HG02623 (cell line): Measurements from ENCODE around the gene TFEB.
"Not testable (repeated sequence)": the region's sequence is repeated elsewhere in the genome, so short reads cannot be mapped to it uniquely, and the experiment has no call there.

ENCODE experiments used
- ATAC-seq: cut with Tn5 transposase; IDR thresholded peaks from one replicate; pipeline ENCODE4 v1.9.1; 2021; ENCODE audit warnings: moderate library complexity; ENCODE audit not compliant: unreplicated experiment

TFEB gene

DNA sequence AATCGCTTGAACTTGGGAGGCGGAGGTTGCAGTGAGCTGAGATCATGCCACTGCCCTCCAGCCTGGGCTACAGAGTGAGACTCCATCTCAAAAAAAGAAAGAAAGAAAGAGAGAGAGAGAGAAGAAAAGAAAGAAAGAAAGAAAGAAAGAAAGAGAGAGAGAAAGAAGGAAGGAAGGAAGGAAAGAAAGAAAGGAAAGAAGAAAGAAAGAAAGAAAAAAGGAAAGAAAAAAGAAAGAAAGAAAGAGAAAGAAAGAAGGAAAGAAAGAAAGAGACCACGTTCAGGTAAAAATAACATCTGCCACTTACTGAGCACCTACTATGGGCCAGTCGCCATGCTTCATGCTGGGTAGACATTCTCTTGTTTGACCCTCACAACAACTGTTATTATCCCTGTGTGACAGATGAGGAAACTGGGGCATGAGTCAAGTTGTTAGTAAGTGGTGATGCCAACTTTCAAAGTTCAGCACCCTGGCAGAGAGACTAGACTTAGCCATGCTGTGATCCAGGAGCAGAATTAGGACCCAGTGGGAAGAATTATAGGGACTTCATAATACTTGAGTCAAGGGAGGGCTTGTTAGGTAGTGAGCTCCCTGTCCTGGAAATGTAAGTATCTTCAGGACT lies 30.7 kb upstream of the TFEB start:
- ATAC-seq = not testable (repeated sequence)

DNA sequence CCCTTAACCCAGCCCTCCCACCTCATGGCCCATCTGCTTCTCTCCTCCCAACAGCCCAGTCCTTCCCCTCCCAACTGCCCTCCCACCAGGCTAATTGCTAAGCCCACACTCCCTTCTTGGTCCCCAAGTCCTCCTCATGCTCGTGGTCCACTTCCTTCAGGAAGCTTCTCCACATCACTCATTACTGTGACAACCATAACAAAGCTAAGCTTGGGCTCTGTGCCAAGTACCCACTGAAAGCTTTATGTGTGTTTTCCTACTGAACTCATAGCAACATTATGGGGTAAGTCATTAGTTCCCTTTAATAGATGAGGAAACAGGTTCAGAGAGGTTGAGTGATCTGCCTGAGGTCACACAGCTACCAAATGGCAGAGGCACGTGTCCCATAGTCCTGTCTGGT lies 28.1 kb upstream of the TFEB start:
- no peak for ATAC-seq

DNA sequence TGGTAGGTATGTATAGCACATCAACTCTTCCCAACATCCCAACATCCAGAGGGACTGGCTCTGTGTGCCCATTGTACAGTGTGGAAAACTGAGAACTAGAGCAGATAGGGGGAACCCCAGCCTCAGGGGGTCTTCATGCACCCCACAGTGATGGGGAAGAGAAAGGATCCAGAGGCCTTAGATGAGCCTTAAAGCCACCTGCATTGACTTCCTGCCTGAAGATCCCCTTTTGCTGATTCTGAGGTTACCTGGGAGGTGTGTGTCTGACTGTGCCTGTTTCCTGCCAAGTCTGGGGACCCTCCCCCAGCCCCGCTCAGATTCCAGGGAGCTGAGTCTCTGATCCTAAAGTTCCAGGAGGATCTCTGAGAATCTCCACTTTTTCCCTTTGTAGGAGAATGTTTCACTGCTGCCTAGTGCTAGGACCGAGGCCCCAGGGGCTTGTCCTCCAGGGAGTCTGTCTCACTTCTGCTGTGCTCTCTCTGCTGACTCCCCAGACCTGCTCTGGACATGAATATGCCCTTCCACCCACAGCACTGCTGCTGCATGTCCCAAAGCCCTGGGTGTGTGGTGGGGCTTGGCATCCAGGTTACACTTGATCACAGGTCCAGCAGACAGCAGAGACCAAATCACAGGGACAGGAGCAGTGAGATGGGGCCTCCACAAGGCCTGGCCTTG lies 24.6 kb upstream of the TFEB start:
- no peak for ATAC-seq

DNA sequence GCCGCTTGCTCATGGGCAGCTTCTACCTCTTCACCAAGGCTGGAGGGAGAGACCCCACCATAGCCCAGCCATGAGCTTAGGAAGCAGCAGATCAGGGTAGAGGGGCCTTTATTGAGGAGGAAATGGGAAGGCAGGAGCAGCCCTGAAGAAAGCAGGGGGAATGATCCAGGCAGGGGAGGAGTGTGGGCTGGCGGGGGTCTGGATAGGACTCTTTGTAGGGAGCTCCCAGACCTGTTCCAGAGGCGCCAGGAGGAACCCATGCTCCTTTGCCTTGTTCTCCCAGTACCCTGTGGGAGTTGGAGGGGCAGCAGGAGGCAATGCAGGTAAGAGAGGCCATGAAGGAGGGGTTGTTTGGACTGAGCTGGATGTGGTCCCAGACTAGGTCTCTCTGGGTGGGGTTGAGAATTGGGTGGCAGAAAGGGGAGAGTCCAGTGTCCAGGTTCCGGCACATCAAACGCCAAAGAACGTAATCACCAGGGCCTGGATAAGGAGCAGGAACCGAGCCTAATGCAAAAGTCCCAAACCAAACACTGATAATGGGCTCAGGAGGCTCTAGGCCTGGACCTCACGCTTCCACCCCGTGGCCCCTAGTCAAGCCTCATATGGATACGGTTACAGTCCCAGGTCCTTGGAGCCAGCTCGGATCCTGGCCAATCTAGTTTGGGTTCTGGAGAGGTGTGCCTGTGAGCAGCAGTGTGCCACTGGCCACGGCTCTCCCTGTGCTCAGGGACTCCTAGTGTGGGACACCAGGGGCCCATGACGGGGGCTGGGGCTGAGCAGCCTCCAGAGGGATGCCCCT lies 23.9 kb upstream of the TFEB start:
- no peak for ATAC-seq

DNA sequence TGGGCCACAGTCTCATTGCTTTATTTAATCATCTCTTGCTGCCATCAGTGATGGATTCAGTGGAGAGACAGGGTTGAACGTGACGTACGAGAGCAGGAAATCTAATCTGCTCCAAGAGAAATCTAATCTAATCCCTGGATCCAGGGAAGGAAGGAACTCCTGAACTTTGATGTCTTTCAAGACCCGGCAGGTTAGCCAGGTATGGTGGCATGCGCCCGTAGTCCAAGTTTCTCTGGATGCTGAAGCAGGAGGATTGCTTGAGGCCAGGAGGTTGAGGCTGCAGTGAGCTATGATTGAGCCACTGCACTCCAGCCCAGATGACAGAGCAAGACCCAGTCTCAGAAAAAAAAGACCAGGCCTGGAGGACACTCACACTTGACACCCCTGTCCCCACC lies 23.2 kb upstream of the TFEB start:
- no peak for ATAC-seq

DNA sequence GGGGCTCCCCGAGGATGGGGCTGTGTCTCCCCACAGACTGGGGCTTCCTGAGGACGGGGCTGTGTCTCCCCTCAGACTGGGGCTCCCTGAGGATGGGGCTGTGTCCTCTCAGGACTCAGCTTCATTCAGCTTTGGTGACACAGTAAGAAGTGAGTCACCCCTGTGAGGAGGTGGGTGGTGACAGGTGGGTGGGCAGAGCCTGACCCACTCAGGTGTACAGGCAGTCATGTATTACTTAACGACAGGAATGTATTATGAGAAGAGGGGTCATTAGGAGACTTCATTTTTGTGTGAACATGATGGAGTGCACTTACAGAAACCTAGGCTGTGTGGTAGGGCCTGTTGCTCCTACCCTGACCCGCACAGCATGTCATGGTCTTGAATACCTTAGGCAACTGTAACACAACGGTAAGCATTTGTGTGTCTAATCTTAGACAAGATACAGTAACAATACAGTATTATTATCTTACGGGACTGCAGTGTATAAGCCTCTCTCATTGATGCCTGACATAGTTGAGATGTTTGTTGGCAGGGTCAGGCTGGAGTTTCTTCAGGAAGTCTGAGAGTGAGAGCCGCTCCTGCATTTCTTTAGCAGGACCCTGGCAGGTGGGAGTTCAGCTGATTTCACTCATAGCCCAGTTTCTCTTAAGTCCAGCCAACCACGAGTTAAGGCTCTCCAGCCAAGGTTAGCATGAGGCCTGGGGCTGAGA lies 22.7 kb upstream of the TFEB start:
- no peak for ATAC-seq

DNA sequence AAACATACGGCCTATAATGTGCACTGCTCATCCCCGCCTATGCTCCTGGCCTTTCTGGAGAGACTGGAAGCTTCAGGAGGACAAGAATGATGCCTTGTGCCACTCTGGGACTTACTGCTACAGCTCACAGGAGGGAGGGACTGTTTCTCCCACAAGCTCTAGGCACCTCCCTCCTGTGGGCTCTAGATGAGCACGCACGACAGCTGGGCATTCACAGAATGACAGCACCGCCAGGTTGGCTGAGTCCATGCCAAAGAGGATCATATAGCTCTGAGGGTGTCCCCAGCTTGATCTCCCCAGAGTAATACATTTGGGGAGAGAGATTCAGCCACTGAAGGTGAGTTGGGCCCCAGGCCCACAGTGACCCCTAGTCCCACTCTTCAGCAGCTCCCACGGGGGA lies 21.9 kb upstream of the TFEB start:
- ATAC-seq = no peak

DNA sequence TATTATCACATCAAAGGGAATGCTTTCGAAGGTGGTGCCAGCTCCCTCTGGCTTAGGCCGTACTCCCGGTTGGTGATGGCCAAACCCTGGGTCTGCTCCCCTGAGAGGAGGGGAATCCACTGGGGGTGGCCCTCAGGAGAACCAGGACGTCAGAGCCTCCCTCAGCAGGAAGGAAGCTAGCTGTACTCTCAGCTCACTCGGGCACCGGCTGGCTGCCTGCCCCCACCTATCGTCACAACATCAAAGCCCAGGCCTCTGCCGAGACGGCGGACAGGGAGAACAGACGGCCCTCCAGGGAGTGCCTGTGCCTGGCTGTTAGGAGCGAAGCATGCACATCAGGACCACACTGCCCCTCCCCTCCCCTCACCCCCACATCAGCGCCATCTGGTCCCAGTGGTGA lies 20.9 kb upstream of the TFEB start:
- no peak for ATAC-seq

DNA sequence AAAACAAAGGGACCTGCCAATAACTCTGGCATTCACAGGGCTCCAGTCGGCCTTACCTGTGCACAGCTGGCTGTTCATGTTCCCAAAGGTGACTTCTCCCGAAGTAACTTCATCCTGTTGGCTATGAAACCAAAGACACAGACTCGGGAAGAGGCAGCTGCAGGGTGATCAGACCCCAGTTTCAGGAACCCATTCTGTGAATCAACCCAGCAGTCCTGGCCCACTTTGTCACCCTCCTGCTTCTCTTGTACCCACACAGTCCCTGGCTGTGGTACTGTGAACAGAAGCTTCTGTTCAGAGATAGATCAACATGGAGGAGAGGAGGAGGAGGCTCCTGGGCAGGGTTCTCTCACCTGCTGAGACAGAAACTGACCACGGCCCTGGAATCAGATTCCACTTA lies 20.5 kb upstream of the TFEB start:
- no peak for ATAC-seq

DNA sequence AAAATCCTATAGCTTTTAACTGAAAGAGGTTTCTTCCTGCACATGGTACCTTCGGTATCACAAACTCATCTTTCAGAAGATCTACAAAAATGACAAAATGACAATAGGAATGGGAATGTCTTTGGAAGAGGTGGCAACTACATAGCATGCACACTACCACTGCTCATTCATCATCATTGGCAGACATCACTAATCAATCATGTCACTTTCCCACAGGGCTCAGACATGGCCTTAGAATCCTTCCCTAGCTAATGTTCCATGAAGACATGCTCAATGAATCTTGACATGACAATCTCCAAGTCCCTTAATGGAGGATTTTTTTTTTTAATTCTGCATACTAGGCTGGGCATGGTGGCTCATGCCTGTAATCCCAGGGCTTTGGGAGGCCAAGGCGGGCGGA lies 15.0 kb upstream of the TFEB start:
- ATAC-seq = no peak

DNA sequence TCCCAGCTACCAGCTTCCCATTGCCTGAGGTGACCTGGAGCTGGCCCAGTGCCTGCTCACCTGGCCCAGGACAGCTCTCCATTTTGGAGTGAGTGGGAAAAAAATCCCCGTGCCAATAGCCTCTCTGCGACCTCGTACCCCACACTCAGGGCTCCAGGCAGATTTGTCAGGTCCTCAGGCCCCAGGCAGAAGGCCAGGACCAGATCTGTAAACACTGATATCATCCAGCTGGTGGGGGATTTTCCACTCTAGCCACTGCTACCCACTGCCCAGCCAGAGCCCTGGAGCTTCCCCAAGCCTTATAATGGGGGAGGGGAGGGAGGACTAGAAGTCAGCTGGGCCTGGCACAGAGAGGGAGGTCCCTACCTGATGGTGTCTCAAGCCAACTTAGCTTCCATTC lies 13.1 kb upstream of the TFEB start:
- ATAC-seq = no peak

DNA sequence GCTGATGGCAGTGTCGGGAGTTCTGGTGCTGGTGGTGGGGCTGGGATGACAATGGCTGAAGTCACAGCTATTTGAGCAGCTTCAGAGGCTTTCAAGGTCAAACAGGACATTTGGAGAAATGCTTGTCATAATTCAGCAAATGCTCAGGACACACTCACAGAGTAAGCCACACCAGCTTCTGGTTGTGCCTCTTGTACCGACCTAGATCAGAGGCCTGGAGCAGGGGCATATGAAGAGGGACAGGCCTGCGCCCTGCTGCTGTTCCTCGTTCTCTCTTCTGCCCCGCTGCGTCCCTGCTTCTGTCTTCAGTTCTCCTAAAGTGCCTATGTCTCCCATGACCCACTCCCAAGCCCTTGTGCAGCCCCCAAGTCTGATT lies 12.7 kb upstream of the TFEB start:
- ATAC-seq = no peak

DNA sequence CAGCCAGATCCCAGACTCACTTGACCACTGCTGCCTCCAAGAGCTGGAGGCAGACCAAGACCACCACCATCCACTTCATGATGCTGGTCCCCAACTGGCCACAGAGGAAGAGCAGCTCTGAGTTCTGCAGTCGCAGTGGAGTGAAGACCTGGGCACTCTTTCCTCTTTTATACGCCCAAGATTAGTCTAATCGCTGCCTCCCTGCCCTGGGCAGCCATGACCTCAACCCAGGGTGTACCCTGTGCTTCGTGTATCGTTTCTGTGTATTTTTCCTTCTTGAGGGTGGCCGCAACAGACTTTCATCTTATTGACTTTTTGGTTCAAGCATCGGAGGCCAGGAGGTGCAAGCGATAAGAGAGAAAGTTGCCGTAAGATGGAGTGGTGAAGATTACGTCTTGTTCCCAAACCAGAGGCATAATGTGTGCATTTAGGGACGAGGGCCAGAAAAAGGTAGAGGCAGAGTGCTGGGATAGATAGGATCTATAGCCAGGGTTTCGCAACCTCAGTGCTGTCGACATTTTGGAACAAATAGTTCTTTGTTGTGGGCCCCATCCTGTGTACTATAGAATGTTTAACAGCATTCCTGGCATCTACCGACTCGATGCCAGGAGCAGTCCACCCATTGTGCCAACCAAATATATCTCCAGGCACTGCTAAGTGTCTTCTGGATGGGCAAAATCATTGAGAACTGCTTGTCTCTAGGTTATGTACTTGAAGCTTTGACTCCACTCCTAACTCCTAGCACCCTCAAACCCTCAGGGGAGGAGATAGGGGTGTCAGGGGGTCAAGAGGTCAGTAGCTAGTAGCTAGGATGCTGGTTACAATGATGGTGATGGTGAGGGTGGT lies 12.1 kb upstream of the TFEB start, which contains the start of gene PGC:
TSS of gene PGC (minus strand) at position 142 of the 846 bp plus-strand sequence. CDS start at position 79, 63 bp downstream.
- ATAC-seq = no peak

DNA sequence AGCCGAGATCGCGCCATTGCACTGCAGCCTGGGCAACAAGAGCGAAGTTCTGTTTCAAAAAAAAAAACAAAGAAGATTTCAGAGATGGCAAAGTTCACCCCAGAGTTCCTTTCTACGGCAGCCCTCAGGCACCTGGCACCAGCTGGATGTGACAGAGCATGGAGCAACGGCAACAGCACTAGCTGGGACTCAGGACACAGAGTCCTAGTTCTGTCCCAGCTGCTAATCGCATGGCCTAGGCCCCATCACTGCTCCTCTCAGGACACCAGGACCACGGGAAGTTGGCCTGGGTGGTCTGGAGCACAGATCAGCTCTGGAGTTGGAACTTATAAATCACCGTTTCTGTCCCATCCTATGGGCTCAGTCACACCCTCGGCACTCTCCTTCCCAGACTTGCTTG lies 10.7 kb upstream of the TFEB start:
- ATAC-seq = no peak

DNA sequence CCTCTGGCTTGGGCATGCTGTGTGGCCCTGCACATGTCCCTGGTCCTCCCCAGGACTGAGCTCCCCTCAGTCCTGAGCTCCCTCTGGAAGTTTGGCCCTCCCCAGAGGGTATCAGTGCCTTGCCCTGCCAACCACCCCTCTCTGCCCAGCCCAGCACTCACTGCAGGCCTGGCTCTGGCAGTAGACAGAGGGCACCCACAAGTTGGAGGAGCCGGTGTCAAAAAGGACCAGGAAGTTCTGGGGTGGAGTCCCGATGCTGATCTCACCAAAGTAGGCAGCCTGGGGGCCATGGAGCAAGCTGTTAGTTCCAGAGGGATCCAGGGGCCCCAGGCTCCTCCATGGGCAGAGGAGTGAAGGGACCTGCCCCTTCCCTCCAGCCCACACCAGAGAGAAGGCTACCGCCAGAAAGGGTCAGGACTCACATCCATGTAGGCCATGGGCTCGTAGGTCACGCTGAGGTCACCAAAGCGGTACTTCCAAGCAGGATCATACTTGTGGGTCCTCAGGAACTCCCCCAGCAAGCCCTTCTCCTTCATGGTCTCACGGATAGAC lies 8.9 kb upstream of the TFEB start:
- ATAC-seq = no peak

DNA sequence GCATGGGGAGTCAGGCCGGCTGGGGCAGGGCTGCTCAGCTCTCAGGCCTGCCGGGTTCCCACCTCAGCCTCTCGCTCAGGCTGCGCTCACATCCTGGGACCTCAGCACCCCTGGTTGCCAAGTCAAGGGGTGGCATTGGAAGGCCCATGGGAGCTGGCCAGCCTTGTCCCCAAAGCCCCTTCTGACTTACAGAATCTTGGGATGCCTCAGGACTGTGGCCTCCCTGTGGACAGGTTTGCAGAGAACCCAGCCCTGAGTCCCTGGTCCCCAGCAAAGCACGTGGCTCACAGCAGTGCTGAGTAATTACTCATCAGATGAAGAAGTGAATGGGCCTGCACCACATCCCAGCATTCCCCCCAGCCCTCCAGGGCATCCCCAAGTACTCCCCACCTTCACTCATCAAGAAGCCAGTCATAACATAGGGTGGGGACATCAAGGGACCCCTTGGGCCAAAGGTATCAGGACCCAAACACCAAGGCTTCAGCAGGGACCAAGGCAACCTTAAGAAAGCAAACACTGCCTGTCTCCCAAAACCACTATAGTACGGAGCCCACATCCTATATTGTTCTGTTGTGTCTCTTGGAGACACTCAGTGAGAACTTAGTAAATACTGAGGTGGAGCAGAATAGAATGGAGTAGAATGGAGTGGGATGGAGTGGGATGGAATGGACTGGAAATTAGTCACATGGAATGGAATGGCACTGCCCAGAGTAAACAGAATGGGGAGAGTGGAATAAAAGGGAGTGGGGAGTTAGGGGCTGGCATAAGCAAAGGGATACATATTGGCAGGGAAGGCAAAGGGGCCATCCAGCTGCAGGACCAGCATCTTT lies 8.2 kb upstream of the TFEB start:
- no peak for ATAC-seq

DNA sequence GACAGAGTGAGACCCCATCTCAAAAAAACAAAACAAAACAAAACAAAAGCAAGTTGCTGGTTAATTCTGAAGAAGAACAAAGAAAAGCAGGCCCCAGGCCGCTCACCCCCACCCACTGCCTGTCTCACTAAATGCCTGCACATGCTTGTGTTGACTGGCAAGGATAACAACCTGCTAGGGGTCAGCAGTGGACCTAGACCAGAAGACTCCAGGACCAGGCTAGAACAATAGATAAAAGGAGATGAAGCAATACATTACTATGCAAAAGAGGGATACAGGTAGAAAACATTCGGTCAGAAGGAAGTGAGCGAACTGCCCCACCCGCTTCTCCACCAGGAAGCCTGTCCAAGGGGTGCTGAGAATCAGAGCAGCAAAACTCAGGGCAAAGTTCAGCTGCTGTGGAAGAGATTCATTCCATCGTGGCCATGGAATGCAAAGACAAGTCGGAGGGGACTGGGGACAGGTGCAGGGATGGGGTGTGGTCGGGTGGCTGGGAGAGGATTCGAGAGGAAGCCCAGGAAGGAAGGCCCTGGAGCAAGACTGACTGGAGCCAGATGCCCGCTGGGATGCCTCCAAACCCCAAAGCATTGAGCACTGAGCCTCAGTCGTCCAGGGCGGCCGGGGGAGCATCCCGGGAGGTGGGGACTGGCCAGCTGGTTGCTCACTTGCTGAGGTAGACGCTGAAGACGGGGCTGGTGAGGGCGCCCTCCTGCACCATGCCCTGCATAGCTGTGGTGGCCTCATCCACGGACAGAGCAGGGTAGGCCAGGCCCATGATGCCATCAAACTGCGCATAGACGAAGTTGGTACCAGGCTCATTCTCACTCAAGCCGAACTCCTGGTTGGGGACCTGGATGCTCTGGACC lies 6.5 kb upstream of the TFEB start:
- ATAC-seq = no peak

DNA sequence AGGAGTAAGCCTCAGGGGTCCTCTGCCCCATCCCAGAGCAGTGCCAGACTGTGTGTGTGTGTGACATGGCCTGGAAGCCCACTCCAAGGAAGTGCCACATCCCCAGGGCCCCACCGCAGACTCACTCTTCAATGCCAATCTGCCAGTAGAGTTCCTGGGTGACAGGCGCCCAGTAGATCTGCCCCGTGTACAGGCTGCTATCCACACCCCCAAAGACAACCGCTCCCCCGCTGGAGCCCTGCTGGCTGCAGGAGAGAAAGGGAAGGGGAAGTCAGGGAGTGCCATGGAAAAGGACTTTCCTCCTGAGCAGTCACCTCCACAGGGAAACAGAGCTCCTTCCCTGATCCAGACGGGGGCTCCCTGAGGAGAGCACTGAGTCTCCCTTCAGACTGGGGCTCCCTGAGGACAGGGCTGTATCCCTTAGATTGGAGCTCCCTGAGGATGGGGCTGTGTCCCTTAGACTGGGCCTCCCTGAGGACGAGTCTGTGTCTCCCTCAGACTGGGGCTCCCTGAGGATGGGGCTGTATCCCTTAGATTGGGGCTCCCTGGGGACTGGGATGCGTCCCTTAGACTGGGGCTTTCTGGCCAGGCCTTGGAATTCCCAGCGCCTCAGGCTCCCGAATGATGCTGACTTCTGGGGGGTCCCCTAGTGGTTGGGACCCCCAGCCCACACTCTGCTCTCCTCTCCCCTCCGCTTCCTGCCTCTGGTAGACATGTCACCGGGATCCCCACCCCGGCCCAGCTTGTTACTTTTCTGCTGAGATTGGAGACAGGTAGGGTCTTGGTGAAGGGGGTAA lies 5.2 kb upstream of the TFEB start:
- no peak for ATAC-seq
